Tibial nerve (tissue), 4 donors: Measurements from ENCODE around the gene CHST13. TPM values are rescaled to one million over a fixed set of nuclear protein-coding genes. Genes with fewer than 3 reads are reported as not detected.

Experiments
- DNase-seq, 2 donors: peaks; one replicate each; pipeline ENCODE4 v3.0.0-alpha.2; 2019; ENCODE audit warnings: low spot score in 2 of 2
- H3K27ac ChIP-seq, 4 donors: fragments of 200-600 bp; sonication (generic) in 3 of 4; one replicate each; pipeline ENCODE4 v1.5.1; 2017 to 2019; ENCODE audit warnings: mild to moderate bottlenecking in 1 of 4
- H3K27me3 ChIP-seq, 2 donors: fragments of 200-600 bp; sonication (generic) in 1 of 2; one replicate each; pipeline versions ENCODE4 v1.5.1 to v1.6.0; 2017 to 2019
- H3K36me3 ChIP-seq, 3 donors: fragments of 200-600 bp; sonication (generic); one replicate each; pipeline ENCODE4 v1.5.1; 2018 to 2019
- H3K4me1 ChIP-seq, 4 donors: fragments of 200-600 bp; sonication (generic) in 3 of 4; one replicate each; pipeline ENCODE4 v1.5.1; 2017 to 2019
- H3K4me3 ChIP-seq, 4 donors: fragments of 200-600 bp; sonication (generic) in 3 of 4; one replicate each; pipeline ENCODE4 v1.5.1; 2017 to 2019; ENCODE audit warnings: mild to moderate bottlenecking in 1 of 4, moderate library complexity in 1 of 4
- H3K9me3 ChIP-seq, 4 donors: fragments of 200-600 bp; sonication (generic) in 3 of 4; one replicate each; pipeline ENCODE4 v1.5.1; 2017 to 2019
- EP300 ChIP-seq, 2 donors: sonication (generic); formaldehyde crosslinking; IDR thresholded peaks; one replicate each; pipeline ENCODE4 v1.6.1; 2017; ENCODE audit warnings: antibody characterized with exemption in 2 of 2, mild to moderate bottlenecking in 1 of 2
- POLR2A ChIP-seq, 2 donors: fragments of 450-650 bp; IDR thresholded peaks; one replicate each; pipeline ENCODE4 v1.6.1; 2017; ENCODE audit warnings: antibody characterized with exemption in 2 of 2, mild to moderate bottlenecking in 2 of 2, moderate library complexity in 2 of 2
- WGBS, 2 donors: methylation state at CpG; one replicate each; pipeline ENCODE4 v1.1.5; 2018; 5-methylcytosine and 5-hydroxymethylcytosine counted together
- total RNA-seq, 4 donors: library from RNA; depleted of rRNA; stranded (reverse); fragments of >200 nt; gene quantifications; one replicate each; pipeline ENCODE4 v1.1.0, GENCODE V29; 2016
- TF ChIP-seq, protein P1 (sequence below), 5 experiments: fragments of 200-600 bp in 3 of 5; fragments of 450-650 bp in 2 of 5; sonication (generic) in 3 of 5; IDR thresholded peaks; one replicate each; pipeline ENCODE4 v1.5.1; 2016 to 2019; ENCODE audit warnings: antibody characterized with exemption in 5 of 5, mild to moderate bottlenecking in 3 of 5, moderate library complexity in 2 of 5

Gene CHST13
- total RNA-seq, 4 donors from 2014 or later = 1.0 to 7.2 (median 1.1) TPM; not detected in 1

GRCh38 chr3:126512916-126513650 is 10.9 kb upstream of the CHST13 start:
- no peak for DNase-seq
- Histone ChIP-seq H3K27ac (no peak overlapping the region), H3K36me3 (no peaks in the 10 kb centered on the region), H3K27me3 (no peaks in the 10 kb centered on the region), H3K4me1 (peaks cover 0 to 5% (median 0%) of the 10 kb centered on the region in 4 donors), H3K4me3 (no peak overlapping the region), H3K9me3 (no peaks in the 10 kb centered on the region)
- TF ChIP-seq EP300 (IDR thresholded peaks at IDR 0.05) (no peak), POLR2A (IDR thresholded peaks at IDR 0.05) (no peak)
- TF ChIP-seq, protein P1, sequence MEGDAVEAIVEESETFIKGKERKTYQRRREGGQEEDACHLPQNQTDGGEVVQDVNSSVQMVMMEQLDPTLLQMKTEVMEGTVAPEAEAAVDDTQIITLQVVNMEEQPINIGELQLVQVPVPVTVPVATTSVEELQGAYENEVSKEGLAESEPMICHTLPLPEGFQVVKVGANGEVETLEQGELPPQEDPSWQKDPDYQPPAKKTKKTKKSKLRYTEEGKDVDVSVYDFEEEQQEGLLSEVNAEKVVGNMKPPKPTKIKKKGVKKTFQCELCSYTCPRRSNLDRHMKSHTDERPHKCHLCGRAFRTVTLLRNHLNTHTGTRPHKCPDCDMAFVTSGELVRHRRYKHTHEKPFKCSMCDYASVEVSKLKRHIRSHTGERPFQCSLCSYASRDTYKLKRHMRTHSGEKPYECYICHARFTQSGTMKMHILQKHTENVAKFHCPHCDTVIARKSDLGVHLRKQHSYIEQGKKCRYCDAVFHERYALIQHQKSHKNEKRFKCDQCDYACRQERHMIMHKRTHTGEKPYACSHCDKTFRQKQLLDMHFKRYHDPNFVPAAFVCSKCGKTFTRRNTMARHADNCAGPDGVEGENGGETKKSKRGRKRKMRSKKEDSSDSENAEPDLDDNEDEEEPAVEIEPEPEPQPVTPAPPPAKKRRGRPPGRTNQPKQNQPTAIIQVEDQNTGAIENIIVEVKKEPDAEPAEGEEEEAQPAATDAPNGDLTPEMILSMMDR (IDR thresholded peaks at IDR 0.05) = no peak
- WGBS, 2 donors = 69 to 78% methylated on average over 8 to 12 of the region's 12 CpGs

GRCh38 chr3:126514161-126514560 is 9.8 kb upstream of the CHST13 start:
- WGBS, 2 donors = 66 to 73% methylated on average over 11 of the region's 11 CpGs
- no peak overlapping the region for H3K27ac ChIP-seq
- peaks cover 0 to 5% (median 0%) of the 10 kb centered on the region in 4 donors for H3K4me1 ChIP-seq
- no peak overlapping the region for H3K4me3 ChIP-seq
- no peaks in the 10 kb centered on the region for H3K27me3 ChIP-seq
- no peaks in the 10 kb centered on the region for H3K36me3 ChIP-seq
- TF ChIP-seq POLR2A (IDR thresholded peaks at IDR 0.05) = no peak
- TF ChIP-seq, protein P1 (IDR thresholded peaks at IDR 0.05) = no peak
- TF ChIP-seq EP300 (IDR thresholded peaks at IDR 0.05) = no peak
- H3K9me3 ChIP-seq = no peaks in the 10 kb centered on the region
- no peak for DNase-seq

DNA sequence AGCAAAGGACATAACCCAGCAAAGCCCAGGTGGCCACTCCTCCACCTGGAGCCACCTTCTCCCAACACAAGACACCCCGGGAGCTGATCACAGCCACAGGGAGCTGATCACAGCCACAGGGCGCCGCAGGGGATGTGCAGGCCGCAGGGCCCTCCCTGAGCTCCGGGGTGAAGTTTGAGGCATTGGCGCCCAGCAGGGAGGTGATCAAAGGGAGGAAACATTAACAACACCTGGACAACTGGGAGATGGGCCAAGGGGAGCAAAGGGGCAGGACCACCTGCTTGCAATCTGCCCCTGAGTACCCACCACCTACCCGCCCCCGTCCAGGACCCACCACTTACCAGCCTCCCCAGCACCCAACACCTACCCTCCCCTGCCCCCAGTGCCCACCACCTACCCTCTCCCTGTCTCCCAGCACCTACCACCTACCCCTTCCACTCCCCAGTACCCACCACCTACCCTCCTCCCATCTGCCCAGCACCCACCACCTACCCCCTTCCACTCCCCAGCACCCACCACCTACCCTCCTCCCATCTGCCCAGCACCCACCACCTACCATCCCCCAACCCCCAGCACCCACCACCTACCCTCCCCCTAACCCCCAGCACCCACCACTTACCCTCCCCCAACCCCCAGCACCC is 8.8 kb upstream of the CHST13 start:
- no peak overlapping the region for H3K27ac ChIP-seq
- H3K4me1 ChIP-seq = peaks cover 0 to 5% (median 0%) of the 10 kb centered on the region in 4 donors
- no peak for DNase-seq
- 86 to 93% methylated on average over 2 to 7 of the region's 8 CpGs for WGBS, 2 donors
- no peaks in the 10 kb centered on the region for H3K36me3 ChIP-seq
- no peaks in the 10 kb centered on the region for H3K9me3 ChIP-seq
- no peak for TF ChIP-seq EP300 (IDR thresholded peaks at IDR 0.05)
- no peak for TF ChIP-seq POLR2A (IDR thresholded peaks at IDR 0.05)
- TF ChIP-seq, protein P1 (IDR thresholded peaks at IDR 0.05) = no peak
- H3K27me3 ChIP-seq = no peaks in the 10 kb centered on the region
- H3K4me3 ChIP-seq = no peak overlapping the region

DNA sequence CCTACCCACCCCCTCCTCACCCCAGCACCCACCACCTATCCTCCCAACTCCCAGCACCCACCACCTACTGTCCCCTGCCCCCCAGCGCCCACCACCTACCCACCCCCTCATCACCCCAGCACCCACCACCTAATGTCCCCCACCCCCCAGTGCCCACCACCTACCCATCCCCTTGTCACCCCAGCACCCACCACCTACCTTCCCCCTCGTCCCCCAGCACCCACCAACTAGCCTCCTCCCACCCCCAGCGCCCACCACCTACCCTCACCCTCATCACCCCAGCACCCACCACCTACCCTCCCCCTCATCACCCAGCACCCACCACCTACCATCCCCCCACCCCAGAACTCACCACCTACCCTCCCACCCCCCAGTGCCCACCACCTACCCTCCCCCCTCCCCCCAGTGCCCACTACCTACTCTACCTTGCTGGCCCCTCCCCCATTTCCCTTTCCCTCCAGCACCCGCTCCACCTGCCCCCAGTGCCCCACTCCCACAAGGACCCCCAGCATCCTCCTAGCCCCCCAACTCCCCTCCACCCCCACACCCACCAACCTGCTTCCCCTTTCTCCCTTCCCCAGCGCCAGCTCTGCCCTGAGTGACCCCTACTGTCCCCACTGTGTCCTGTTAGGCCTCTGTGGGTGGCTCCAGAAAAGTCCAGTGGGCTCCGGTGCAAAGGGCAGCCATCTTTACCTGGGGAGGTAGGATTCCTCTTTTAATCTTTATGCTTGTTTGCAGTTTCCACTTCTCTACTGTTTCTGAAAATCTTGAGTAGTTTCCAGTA is 7.6 kb upstream of the CHST13 start:
- no peaks in the 10 kb centered on the region for H3K27me3 ChIP-seq
- no peak for TF ChIP-seq POLR2A (IDR thresholded peaks at IDR 0.05)
- H3K27ac ChIP-seq = no peak overlapping the region
- H3K4me1 ChIP-seq = peaks cover 0 to 5% (median 0%) of the 10 kb centered on the region in 4 donors
- H3K9me3 ChIP-seq = no peaks in the 10 kb centered on the region
- 81 to 86% methylated on average over 2 to 3 of the region's 6 CpGs for WGBS, 2 donors
- no peak overlapping the region for H3K4me3 ChIP-seq
- DNase-seq = no peak
- H3K36me3 ChIP-seq = no peaks in the 10 kb centered on the region

DNA sequence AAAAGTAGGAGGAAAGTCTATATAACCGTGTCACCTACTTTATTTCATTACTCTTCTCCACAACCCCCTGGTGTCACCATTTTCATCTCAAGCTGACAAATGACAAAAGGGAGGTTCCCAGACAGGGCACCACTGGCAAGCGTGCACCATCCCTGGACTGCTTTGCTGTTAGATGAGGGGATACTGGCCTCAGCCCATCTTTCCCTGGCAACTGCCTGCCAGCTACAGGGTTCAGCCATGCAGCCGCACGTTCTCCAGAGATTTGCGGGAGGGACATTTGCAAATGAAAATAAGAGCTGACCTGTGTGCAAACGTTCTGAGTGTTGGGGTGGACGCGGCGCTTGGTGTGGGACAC is 7.0 kb upstream of the CHST13 start:
- Histone ChIP-seq H3K4me3 (no peak overlapping the region), H3K36me3 (no peaks in the 10 kb centered on the region), H3K27me3 (no peaks in the 10 kb centered on the region), H3K4me1 (peaks cover 0 to 4% (median 0%) of the 10 kb centered on the region in 4 donors), H3K27ac (no peak overlapping the region), H3K9me3 (no peaks in the 10 kb centered on the region)
- TF ChIP-seq POLR2A (IDR thresholded peaks at IDR 0.05) (no peak), EP300 (IDR thresholded peaks at IDR 0.05) (no peak)
- TF ChIP-seq, protein P1 (IDR thresholded peaks at IDR 0.05) = no peak
- DNase-seq = no peak
- 74 to 84% methylated on average over 9 of the region's 9 CpGs for WGBS, 2 donors
